HCT116 (cell line): ENCODE measurements around the gene CHAF1B. TPM values are rescaled to one million over a fixed set of nuclear protein-coding genes. Genes with fewer than 3 reads are reported as not detected.

Experiments
- ATAC-seq: fragments of 200-7000 bp; cut with Tn5 transposase; 2 replicates; pipeline ENCODE4 v1.9.1; 2020; ENCODE audit warnings: mild to moderate bottlenecking, moderate library complexity
- BruUV-seq: library from RNA; stranded (reverse); fragments of 400-500 nt; replicated peaks from 2 replicates; lab custom pipeline; 2021; lab: Mats Ljungman, UMichigan
- CTCF ChIA-PET: fragments of 300-600 bp; sonication (Branson Sonifier 250); formaldehyde crosslinking; loops from one replicate; lab custom pipeline; 2021; ENCODE audit warnings: antibody characterized with exemption; lab: Charles Lee
- POLR2A ChIA-PET: fragments of 300-600, 350-600 bp; sonication (Branson Sonifier 250); formaldehyde crosslinking; loops from one replicate; lab custom pipeline; 2021; ENCODE audit warnings: antibody characterized with exemption; lab: Charles Lee
- RAD21 ChIA-PET, 2 experiments: fragments of 300-600 bp; sonication (Branson Sonifier 250); formaldehyde crosslinking; loops; one replicate each; lab custom pipeline; 2023; ENCODE audit warnings: low total read pairs in 2 of 2; ENCODE audit not compliant: uncharacterized antibody in 2 of 2, unreplicated experiment in 2 of 2, low non-redundant PET in 1 of 2; lab: Charles Lee
- DNase-seq: peaks from one replicate; pipeline ENCODE4 v3.0.0-alpha.2; 2010; ENCODE audit warnings: low read depth, low spot score
- H2AFZ ChIP-seq: fragments of 200-600 bp; shearing (Covaris generic), sonication (generic); 2 replicates; pipeline ENCODE4 v1.6.1; 2017; ENCODE audit warnings: low read depth, mixed run types, mixed read lengths, antibody characterized with exemption, low read length; ENCODE audit not compliant: poor library complexity, severe bottlenecking
- H3K27ac ChIP-seq: 2 replicates; pipeline ENCODE4 v1.5.1; 2012; ENCODE audit warnings: low read depth, low read length
- H3K27me3 ChIP-seq: fragments of 200-600 bp; sonication (generic); 2 replicates; pipeline ENCODE4 v1.6.1; 2016; ENCODE audit warnings: mixed run types, low read length, mixed read lengths; ENCODE audit not compliant: insufficient read depth
- H3K36me3 ChIP-seq, 2 experiments: fragments of 200-500 bp in 1 of 2; fragments of 200-600 bp in 1 of 2; sonication (Bioruptor generic) in 1 of 2; sonication (generic) in 1 of 2; 2 replicates each; pipeline versions ENCODE4 v1.5.1 to v1.6.1; 2014 to 2016; ENCODE audit warnings: low read length in 2 of 2, inconsistent platforms in 1 of 2, mixed read lengths in 1 of 2, mixed run types in 1 of 2; ENCODE audit not compliant: insufficient read depth in 2 of 2, control insufficient read depth in 1 of 2
- H3K4me1 ChIP-seq, 2 experiments: fragments of 200-600 bp in 1 of 2; sonication (generic) in 1 of 2; 2 replicates each; pipeline versions ENCODE4 v1.5.1 to v1.6.1; 2012 to 2017; ENCODE audit warnings: low read length in 2 of 2, inconsistent platforms in 1 of 2, mild to moderate bottlenecking in 1 of 2, mixed read lengths in 1 of 2, mixed run types in 1 of 2, moderate library complexity in 1 of 2; ENCODE audit not compliant: insufficient read depth in 2 of 2, control insufficient read depth in 1 of 2
- H3K4me2 ChIP-seq: fragments of 200-600 bp; sonication (generic); 2 replicates; pipeline ENCODE4 v1.6.1; 2017; ENCODE audit warnings: mixed run types, low read length, mixed read lengths
- H3K4me3 ChIP-seq, 2 experiments: fragments of 200-600 bp in 1 of 2; sonication (generic) in 1 of 2; replicated peaks in 1 of 2; 2 replicates each; pipeline ENCODE4 v1.5.1; 2011 to 2016; ENCODE audit warnings: low read length in 2 of 2, control low read depth in 1 of 2, low read depth in 1 of 2, mild to moderate bottlenecking in 1 of 2, mixed read lengths in 1 of 2, mixed run types in 1 of 2
- H3K79me2 ChIP-seq: fragments of 200-600 bp; sonication (generic); 2 replicates; pipeline ENCODE4 v1.6.1; 2017; ENCODE audit warnings: mild to moderate bottlenecking, mixed run types, low read length, moderate library complexity, mixed read lengths; ENCODE audit not compliant: insufficient read depth
- H3K9ac ChIP-seq: fragments of 200-600 bp; sonication (generic); 2 replicates; pipeline ENCODE4 v1.6.1; 2016; ENCODE audit warnings: low read length, mixed read lengths
- H3K9me2 ChIP-seq: fragments of 200-600 bp; sonication (generic), shearing (Covaris generic); 2 replicates; pipeline ENCODE4 v1.6.1; 2017; ENCODE audit warnings: mixed run types, mild to moderate bottlenecking, moderate library complexity; ENCODE audit not compliant: insufficient read depth
- H3K9me3 ChIP-seq, 2 experiments: fragments of 200-500 bp in 1 of 2; fragments of 200-600 bp in 1 of 2; sonication (Bioruptor generic) in 1 of 2; sonication (generic) in 1 of 2; 2 replicates each; pipeline ENCODE4 v1.6.1; 2014 to 2017; ENCODE audit warnings: low read length in 2 of 2, mixed read lengths in 2 of 2, inconsistent platforms in 1 of 2, low read depth in 1 of 2, mild to moderate bottlenecking in 1 of 2, mixed run types in 1 of 2, moderate library complexity in 1 of 2; ENCODE audit not compliant: control insufficient read depth in 1 of 2, insufficient read depth in 1 of 2
- H4K20me1 ChIP-seq: fragments of 200-600 bp; sonication (generic), shearing (Covaris generic); 2 replicates; pipeline ENCODE4 v1.6.1; 2017; ENCODE audit warnings: mixed run types, mild to moderate bottlenecking, moderate library complexity; ENCODE audit not compliant: insufficient read depth
- ATF3 ChIP-seq: IDR thresholded peaks from 2 replicates; pipeline ENCODE4 v1.6.1; 2012
- CBX3 ChIP-seq: IDR thresholded peaks from 2 replicates; pipeline ENCODE4 v1.6.1; 2012; ENCODE audit warnings: low read depth
- CEBPB ChIP-seq: IDR thresholded peaks from 2 replicates; pipeline ENCODE4 v1.6.1; 2012; ENCODE audit warnings: low read depth
- EGR1 ChIP-seq: IDR thresholded peaks from 2 replicates; pipeline ENCODE4 v1.6.1; 2012; ENCODE audit warnings: low read depth
- ELF1 ChIP-seq: IDR thresholded peaks from 2 replicates; pipeline ENCODE4 v1.6.1; 2012; ENCODE audit warnings: low read depth, borderline replicate concordance
- EZH2phosphoT487 ChIP-seq: fragments of 200-600 bp; IDR thresholded peaks from 2 replicates; pipeline ENCODE4 v1.6.1; 2018; ENCODE audit warnings: antibody characterized with exemption, borderline replicate concordance
- FOSL1 ChIP-seq: IDR thresholded peaks from 2 replicates; pipeline ENCODE4 v1.6.1; 2012; ENCODE audit warnings: low read depth
- POLR2A ChIP-seq: IDR thresholded peaks from 2 replicates; pipeline ENCODE4 v1.7.0; 2011; ENCODE audit warnings: borderline replicate concordance; ENCODE audit not compliant: insufficient read depth, insufficient read length; ENCODE audit errors: extremely low read depth
- REST ChIP-seq: IDR thresholded peaks from 2 replicates; pipeline ENCODE4 v1.6.1; 2012; ENCODE audit warnings: low read depth
- SIN3A ChIP-seq: IDR thresholded peaks from 2 replicates; pipeline ENCODE4 v1.6.1; 2012; ENCODE audit warnings: low read depth
- SP1 ChIP-seq: IDR thresholded peaks from 2 replicates; pipeline ENCODE4 v1.6.1; 2012; ENCODE audit warnings: low read depth
- YY1 ChIP-seq: IDR thresholded peaks from 2 replicates; pipeline ENCODE4 v1.6.1; 2011; ENCODE audit warnings: low read length, low read depth, moderate library complexity, mild to moderate bottlenecking; ENCODE audit not compliant: insufficient replicate concordance; ENCODE audit errors: extremely low read depth
- ZFX ChIP-seq: fragments of 450-650 bp; IDR thresholded peaks from 2 replicates; pipeline ENCODE4 v1.6.1; 2017
- ZNF274 ChIP-seq: fragments of 200-500 bp; sonication (Bioruptor generic); IDR thresholded peaks from 2 replicates; pipeline ENCODE4 v1.6.1; 2014; ENCODE audit warnings: mild to moderate bottlenecking, low read depth, low read length, inconsistent platforms
- intact Hi-C: fragments of 100-400 bp; cut with micrococcal nuclease; formaldehyde crosslinking; loops from 2 replicates; pipeline ENCODE4 v1.10.0; 2022
- total RNA-seq: library from RNA; stranded (reverse); gene quantifications from one replicate; pipeline ENCODE4 v1.2.1, GENCODE V29; 2021; ENCODE audit not compliant: unreplicated experiment
- TF ChIP-seq, protein P1 (sequence below), 3 experiments: fragments of 200-600 bp in 1 of 3; sonication (generic) in 1 of 3; IDR thresholded peaks in 2 of 3; conservative IDR thresholded peaks in 1 of 3; 2 replicates each; pipeline ENCODE4 v1.5.1; 2012 to 2017; ENCODE audit warnings: low read depth in 2 of 3, low read length in 2 of 3, antibody characterized with exemption in 1 of 3, borderline replicate concordance in 1 of 3, control low read depth in 1 of 3, mild to moderate bottlenecking in 1 of 3, mixed read lengths in 1 of 3, mixed run types in 1 of 3, moderate library complexity in 1 of 3; ENCODE audit not compliant: insufficient read depth in 1 of 3
- TF ChIP-seq, protein P2 (sequence below): IDR thresholded peaks from 2 replicates; pipeline ENCODE4 v1.6.1; 2011; ENCODE audit warnings: mild to moderate bottlenecking, low read length, moderate library complexity; ENCODE audit not compliant: insufficient replicate concordance; ENCODE audit errors: extremely low read depth
- TF ChIP-seq, protein P3 (sequence below): IDR thresholded peaks from 2 replicates; pipeline ENCODE4 v1.6.1; 2012

Gene CHAF1B
- total RNA-seq, 1 experiment from 2014 or later: 26.1 TPM

GRCh38 chr21:36456729-36457414 is 71.7 kb downstream of the CHAF1B start:
- H3K79me2 ChIP-seq: no peaks in the 10 kb centered on the region
- no peaks in the 10 kb centered on the region for H3K27me3 ChIP-seq
- no TSS peak for BruUV-seq
- H3K4me3 ChIP-seq: no peak overlapping the region
- ChIA-PET POLR2A (no interaction called here), RAD21 (no interaction called here), CTCF (no interaction called here)
- TF ChIP-seq POLR2A: no peak
- TF ChIP-seq YY1: no peak
- TF ChIP-seq, protein P1, sequence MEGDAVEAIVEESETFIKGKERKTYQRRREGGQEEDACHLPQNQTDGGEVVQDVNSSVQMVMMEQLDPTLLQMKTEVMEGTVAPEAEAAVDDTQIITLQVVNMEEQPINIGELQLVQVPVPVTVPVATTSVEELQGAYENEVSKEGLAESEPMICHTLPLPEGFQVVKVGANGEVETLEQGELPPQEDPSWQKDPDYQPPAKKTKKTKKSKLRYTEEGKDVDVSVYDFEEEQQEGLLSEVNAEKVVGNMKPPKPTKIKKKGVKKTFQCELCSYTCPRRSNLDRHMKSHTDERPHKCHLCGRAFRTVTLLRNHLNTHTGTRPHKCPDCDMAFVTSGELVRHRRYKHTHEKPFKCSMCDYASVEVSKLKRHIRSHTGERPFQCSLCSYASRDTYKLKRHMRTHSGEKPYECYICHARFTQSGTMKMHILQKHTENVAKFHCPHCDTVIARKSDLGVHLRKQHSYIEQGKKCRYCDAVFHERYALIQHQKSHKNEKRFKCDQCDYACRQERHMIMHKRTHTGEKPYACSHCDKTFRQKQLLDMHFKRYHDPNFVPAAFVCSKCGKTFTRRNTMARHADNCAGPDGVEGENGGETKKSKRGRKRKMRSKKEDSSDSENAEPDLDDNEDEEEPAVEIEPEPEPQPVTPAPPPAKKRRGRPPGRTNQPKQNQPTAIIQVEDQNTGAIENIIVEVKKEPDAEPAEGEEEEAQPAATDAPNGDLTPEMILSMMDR (IDR thresholded peaks at IDR 0.05 in 2 of 3, conservative IDR thresholded peaks at IDR 0.05 in 1 of 3; ENCODE audit: borderline replicate concordance in 1 of 3, insufficient read depth in 1 of 3, low read depth in 2 of 3, low read length in 2 of 3): no peak
- no peak for TF ChIP-seq ATF3
- TF ChIP-seq, protein P2, sequence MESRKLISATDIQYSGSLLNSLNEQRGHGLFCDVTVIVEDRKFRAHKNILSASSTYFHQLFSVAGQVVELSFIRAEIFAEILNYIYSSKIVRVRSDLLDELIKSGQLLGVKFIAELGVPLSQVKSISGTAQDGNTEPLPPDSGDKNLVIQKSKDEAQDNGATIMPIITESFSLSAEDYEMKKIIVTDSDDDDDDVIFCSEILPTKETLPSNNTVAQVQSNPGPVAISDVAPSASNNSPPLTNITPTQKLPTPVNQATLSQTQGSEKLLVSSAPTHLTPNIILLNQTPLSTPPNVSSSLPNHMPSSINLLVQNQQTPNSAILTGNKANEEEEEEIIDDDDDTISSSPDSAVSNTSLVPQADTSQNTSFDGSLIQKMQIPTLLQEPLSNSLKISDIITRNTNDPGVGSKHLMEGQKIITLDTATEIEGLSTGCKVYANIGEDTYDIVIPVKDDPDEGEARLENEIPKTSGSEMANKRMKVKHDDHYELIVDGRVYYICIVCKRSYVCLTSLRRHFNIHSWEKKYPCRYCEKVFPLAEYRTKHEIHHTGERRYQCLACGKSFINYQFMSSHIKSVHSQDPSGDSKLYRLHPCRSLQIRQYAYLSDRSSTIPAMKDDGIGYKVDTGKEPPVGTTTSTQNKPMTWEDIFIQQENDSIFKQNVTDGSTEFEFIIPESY: no peak
- no peak for TF ChIP-seq CEBPB
- no peak for TF ChIP-seq CBX3
- TF ChIP-seq SP1: no peak
- TF ChIP-seq FOSL1: no peak
- TF ChIP-seq SIN3A: no peak
- no peak for TF ChIP-seq ZNF274
- no peak for TF ChIP-seq ELF1
- TF ChIP-seq ZFX: no peak
- TF ChIP-seq EZH2phosphoT487: no peak
- no peak for TF ChIP-seq REST
- TF ChIP-seq, protein P3, sequence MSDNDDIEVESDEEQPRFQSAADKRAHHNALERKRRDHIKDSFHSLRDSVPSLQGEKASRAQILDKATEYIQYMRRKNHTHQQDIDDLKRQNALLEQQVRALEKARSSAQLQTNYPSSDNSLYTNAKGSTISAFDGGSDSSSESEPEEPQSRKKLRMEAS: no peak
- no peak for TF ChIP-seq EGR1
- H3K9ac ChIP-seq: no peak overlapping the region
- H3K9me2 ChIP-seq: no peaks in the 10 kb centered on the region
- intact Hi-C loops: no loop called here
- H3K4me1 ChIP-seq: no peaks in the 10 kb centered on the region
- ATAC-seq (no peak), DNase-seq (no peak)
- H4K20me1 ChIP-seq: no peaks in the 10 kb centered on the region
- no peaks in the 10 kb centered on the region for H3K9me3 ChIP-seq
- no peak overlapping the region for H3K27ac ChIP-seq
- no peaks in the 10 kb centered on the region for H3K36me3 ChIP-seq
- no peak overlapping the region for H2AFZ ChIP-seq
- H3K4me2 ChIP-seq: no peak overlapping the region
